ENCODE measurements around the gene DUSP6. TPM values are rescaled to one million over a fixed set of nuclear protein-coding genes. Genes with fewer than 3 reads are reported as not detected.

DUSP6 gene
- total RNA-seq, 1 donor from 2014 or later: 51.1 TPM

DNA sequence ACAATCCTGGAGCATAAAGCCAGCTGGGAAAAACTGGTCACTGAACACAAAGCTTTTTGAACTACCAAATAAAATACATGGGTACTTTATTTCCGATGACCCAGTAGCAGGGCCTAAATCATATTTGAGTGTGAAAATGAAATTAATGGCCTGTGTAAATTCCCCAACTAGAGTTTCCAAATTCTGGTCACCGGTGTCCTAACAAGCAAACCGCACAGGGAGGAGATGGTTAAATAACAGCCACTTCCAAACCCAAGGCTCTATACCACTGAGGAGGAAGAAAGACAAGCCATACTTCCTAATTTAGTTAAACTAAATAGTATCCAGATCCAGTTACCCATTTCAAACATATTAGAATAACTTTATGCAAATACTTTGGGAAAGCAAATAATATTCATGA, 40.1 kb upstream of the DUSP6 start:
- Histone ChIP-seq H3K4me1 (no peaks in the 10 kb centered on the region), H3K27ac (no peak overlapping the region), H3K4me3 (no peak overlapping the region), H3K27me3 (no peaks in the 10 kb centered on the region), H3K36me3 (no peaks in the 10 kb centered on the region), H3K9me3 (no peaks in the 10 kb centered on the region)
- DNase-seq (ENCODE audit: extremely low spot score in 2 of 2): no peak
- TF ChIP-seq POLR2AphosphoS5 (IDR thresholded peaks at IDR 0.05; ENCODE audit: insufficient read depth in 1 of 2, low read depth in 1 of 2): no peak
- no peak for TF ChIP-seq POLR2A (IDR thresholded peaks at IDR 0.05)
- TF ChIP-seq, protein P1, sequence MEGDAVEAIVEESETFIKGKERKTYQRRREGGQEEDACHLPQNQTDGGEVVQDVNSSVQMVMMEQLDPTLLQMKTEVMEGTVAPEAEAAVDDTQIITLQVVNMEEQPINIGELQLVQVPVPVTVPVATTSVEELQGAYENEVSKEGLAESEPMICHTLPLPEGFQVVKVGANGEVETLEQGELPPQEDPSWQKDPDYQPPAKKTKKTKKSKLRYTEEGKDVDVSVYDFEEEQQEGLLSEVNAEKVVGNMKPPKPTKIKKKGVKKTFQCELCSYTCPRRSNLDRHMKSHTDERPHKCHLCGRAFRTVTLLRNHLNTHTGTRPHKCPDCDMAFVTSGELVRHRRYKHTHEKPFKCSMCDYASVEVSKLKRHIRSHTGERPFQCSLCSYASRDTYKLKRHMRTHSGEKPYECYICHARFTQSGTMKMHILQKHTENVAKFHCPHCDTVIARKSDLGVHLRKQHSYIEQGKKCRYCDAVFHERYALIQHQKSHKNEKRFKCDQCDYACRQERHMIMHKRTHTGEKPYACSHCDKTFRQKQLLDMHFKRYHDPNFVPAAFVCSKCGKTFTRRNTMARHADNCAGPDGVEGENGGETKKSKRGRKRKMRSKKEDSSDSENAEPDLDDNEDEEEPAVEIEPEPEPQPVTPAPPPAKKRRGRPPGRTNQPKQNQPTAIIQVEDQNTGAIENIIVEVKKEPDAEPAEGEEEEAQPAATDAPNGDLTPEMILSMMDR (IDR thresholded peaks at IDR 0.05): no peak
- intact Hi-C loops (cut with DNase I): no loop called here

DNA sequence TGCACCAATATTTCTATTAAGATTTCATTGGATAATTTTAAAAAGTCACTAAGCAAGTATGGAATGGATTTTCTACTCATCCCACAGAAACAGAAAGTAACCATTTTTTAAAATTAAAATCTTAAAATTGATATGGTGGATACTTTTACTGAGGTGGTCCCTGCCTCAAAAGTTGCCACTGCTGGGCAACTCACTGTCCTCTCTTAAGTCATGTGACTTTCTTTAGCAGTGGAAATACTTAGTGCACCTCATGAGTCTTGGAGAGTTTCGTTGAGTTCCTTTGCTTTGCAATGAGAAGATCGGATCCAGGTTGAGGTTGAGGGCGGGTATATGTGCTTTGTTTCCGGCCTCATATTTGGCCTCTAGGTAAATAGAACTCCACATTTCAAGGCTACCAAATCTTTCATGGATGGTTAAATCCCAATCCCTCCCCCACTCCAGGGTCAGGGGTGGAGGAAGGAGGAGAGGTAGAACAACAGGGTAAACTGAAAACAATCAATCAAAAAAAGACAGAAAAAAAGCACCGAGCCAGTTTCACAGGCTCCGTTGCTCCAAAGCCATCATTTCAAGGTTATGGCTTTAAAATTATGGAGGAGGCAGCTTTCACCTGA, 39.5 kb upstream of the DUSP6 start:
- no peaks in the 10 kb centered on the region for H3K4me1 ChIP-seq
- no peaks in the 10 kb centered on the region for H3K36me3 ChIP-seq
- H3K27me3 ChIP-seq: no peaks in the 10 kb centered on the region
- no peak for TF ChIP-seq POLR2A (IDR thresholded peaks at IDR 0.05)
- TF ChIP-seq, protein P1 (IDR thresholded peaks at IDR 0.05): no peak
- TF ChIP-seq POLR2AphosphoS5 (IDR thresholded peaks at IDR 0.05; ENCODE audit: insufficient read depth in 1 of 2, low read depth in 1 of 2): no peak
- no peak overlapping the region for H3K27ac ChIP-seq
- no peak for DNase-seq (ENCODE audit: extremely low spot score in 2 of 2)
- no peaks in the 10 kb centered on the region for H3K9me3 ChIP-seq
- H3K4me3 ChIP-seq: no peak overlapping the region
- intact Hi-C loops (cut with DNase I): no loop called here

DNA sequence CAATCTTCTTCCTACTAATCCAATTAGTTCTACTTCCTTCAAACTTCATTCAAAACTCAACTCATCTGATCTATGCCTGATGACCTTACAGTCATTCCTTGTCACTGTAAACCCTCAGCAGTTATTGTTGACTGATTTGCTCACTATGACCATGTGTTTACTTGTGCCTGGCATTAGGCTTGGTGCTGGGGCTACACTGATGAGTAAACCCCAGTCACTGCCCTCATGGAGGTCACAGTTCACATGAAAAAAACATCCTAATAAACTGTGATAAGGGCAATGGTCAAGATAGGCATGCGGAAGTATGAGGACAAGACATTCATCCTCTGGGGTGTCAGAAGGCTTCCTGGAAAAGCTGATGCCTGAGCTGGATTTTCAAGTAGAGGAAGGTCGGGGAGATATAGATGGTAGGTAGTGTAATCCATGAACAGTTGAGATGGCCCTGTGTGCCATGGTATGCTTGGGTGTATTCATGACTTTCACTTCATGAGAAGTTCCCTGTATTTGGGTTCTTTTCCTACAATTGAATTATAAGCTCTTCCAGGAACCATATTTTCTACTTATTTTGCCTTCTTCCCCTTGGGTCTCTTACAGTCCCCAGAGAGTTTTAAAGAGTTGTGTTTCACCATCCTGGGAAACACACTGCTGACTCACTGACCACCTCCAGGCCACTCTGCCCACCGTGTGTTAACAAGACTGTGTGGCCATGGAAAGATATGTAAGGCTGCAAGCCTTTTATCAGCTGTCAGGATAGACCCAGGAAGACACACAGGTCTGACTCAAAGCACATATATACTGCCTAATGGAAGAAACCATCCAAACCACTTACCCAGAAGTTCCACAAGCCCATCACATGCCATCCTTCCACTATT, 38.7 kb upstream of the DUSP6 start:
- no peak for TF ChIP-seq POLR2AphosphoS5 (IDR thresholded peaks at IDR 0.05; ENCODE audit: insufficient read depth in 1 of 2, low read depth in 1 of 2)
- TF ChIP-seq, protein P1 (IDR thresholded peaks at IDR 0.05): no peak
- no peak for TF ChIP-seq POLR2A (IDR thresholded peaks at IDR 0.05)
- Histone ChIP-seq H3K36me3 (no peaks in the 10 kb centered on the region), H3K4me3 (no peak overlapping the region), H3K27me3 (no peaks in the 10 kb centered on the region), H3K27ac (no peak overlapping the region), H3K4me1 (no peaks in the 10 kb centered on the region), H3K9me3 (no peaks in the 10 kb centered on the region)
- DNase-seq (ENCODE audit: extremely low spot score in 2 of 2): no peak
- intact Hi-C loops (cut with DNase I): no loop called here

DNA sequence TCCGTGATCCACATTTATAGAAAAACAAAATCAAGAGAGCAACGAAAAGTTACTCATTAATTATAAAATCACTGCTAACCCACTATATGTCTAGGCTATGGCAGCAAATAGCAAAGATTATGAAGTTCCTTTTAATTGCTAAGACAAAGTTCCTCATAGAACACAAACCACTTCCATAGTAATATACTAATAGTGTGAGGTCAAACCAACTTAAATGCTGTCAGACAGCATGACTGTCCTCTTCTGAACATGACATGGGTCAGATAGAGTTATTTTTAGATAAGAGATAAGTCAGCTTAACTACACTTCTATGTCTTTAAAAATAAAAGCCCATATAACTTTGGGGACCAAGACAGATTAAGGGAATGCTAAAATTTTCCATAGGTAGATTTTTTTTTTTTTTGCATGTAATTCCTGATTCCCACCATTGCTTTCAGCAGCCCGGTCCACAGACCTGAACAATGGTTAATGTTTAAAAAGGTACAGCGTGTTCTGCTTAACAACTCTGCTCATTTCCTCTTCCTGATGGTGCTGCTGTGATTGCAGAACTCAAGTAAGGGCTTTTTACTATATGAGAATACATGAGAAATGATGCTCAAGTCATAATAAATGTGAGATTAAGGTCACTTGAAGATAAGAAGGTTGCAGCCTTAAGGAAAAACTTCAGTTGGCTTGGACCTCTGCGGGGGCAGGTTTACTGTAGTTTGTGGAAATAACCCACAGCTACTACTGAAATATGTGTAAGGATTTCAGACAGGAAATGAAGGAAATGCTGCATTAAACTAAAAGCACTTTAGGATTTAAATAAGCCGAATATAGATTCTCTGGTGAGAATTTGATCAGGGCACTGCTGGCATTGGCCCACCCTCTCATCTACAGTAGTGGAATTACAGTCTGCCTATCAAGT, 37.7 kb upstream of the DUSP6 start:
- Histone ChIP-seq H3K27me3 (no peaks in the 10 kb centered on the region), H3K27ac (no peak overlapping the region), H3K9me3 (no peaks in the 10 kb centered on the region), H3K36me3 (no peaks in the 10 kb centered on the region), H3K4me1 (peaks cover 2% of the 10 kb centered on the region), H3K4me3 (no peak overlapping the region)
- peak in 1 of 2 donors; percentile 63 for TF ChIP-seq POLR2AphosphoS5 (IDR thresholded peaks at IDR 0.05; ENCODE audit: insufficient read depth in 1 of 2, low read depth in 1 of 2)
- TF ChIP-seq, protein P1 (IDR thresholded peaks at IDR 0.05): no peak
- TF ChIP-seq POLR2A (IDR thresholded peaks at IDR 0.05): no peak
- intact Hi-C loops (cut with DNase I): no loop called here
- DNase-seq (ENCODE audit: extremely low spot score in 2 of 2): no peak
